GM13976 (cell line): ENCODE measurements around the gene ARL5B.
"Not testable (repeated sequence)": the region's sequence is repeated elsewhere in the genome, so short reads cannot be mapped to it uniquely, and the experiment has no call there.

Experiments
- DNase-seq: peaks from one replicate; pipeline ENCODE4 v3.0.0; 2012; ENCODE audit warnings: low spot score
- CTCF ChIP-seq: IDR thresholded peaks from 2 replicates; pipeline ENCODE4 v1.5.1; 2012; ENCODE audit warnings: borderline replicate concordance, mild to moderate bottlenecking; ENCODE audit not compliant: insufficient read depth; ENCODE audit errors: extremely low read depth, missing control alignments, control extremely low read depth
- in situ Hi-C: fragments of 300-500 bp; cut with MboI; formaldehyde crosslinking; loops from one replicate; pipeline ENCODE4 v1.12.0; 2022; ENCODE audit warnings: low sequenced_read_pairs, mixed read lengths, inconsistent platforms; ENCODE audit not compliant: unreplicated experiment

Gene ARL5B

GRCh38 chr10:18625886-18626285 lies 33.3 kb upstream of the ARL5B start:
- DNase-seq, result no peak
- in situ Hi-C loops, result no loop called here
- no peak for TF ChIP-seq CTCF

DNA sequence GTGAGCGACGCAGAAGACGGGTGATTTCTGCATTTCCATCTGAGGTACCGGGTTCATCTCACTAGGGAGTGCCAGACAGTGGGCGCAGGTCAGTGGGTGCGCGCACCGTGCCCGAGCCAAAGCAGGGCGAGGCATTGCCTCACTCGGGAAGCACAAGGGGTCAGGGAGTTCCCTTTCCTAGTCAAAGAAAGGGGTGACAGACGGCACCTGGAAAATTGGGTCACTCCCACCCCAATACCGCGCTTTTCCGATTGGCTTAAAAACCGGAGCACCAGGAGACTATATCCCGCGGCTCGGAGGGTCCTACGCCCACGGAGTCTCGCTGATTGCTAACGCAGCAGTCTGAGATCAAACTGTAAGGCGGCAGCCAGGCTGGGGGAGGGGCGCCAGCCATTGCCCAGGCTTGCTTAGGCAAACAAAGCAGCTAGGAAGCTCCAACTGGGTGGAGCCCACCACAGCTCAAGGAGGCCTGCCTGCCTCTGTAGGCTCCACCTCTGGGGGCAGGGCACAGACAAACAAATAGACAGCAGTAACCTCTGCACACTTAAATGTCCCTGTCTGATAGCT lies 31.7 kb upstream of the ARL5B start:
- in situ Hi-C loops, DNase-seq: not testable (repeated sequence)

DNA sequence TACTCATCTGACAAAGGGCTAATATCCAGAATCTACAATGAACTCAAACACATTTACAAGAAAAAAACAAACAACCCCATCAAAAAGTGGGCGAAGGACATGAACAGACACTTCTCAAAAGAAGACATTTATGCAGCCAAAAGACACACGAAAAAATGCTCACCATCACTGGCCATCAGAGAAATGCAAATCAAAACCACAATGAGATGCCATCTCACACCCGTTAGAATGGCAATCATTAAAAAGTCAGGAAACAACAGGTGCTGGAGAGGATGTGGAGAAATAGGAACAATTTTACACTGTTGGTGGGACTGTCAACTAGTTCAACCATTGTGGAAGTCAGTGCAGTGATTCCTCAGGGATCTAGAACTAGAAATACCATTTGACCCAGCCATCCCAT lies 26.7 kb upstream of the ARL5B start:
- in situ Hi-C loops, DNase-seq: not testable (repeated sequence)

DNA sequence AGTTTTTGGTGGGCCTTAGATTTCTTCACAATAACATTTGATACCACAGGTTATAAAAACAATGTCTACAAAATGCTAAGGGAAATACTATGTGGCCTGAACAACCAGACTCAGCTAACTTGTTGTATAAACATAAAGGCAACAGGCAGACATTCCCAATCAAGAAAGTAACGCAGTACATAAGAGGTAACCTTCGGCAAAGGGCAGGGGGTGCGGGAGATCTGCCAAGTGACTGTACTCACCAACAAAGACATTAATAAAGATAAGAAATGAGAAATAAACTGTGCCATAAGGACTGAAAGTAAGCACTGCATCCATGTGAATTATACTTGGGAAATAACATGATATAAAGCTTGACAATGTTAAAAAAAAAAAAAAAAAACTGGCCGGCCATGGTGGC lies 23.2 kb upstream of the ARL5B start:
- TF ChIP-seq CTCF, result no peak
- in situ Hi-C loops, result no loop called here
- no peak for DNase-seq

DNA sequence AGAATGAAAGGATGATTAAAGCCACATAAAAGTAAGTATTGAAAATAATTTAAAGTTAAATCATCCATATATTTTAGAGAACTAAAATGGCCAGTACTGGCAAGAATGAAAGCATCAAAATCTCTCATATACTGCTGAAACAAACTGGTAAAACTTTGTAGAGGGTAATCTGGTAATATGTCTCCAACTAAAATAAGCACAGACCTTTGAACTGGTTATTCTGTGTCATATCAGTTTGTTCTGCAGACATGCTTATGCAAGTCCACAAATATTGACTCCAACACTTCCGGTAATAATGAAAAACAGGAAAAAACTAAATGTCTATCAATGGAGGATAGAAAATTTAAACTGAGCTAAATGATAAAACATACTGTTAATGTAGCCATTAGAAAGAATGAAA lies 21.8 kb upstream of the ARL5B start:
- DNase-seq, in situ Hi-C loops: not testable (repeated sequence)

GRCh38 chr10:18639719-18640118 lies 19.5 kb upstream of the ARL5B start:
- in situ Hi-C loops, DNase-seq: not testable (repeated sequence)

DNA sequence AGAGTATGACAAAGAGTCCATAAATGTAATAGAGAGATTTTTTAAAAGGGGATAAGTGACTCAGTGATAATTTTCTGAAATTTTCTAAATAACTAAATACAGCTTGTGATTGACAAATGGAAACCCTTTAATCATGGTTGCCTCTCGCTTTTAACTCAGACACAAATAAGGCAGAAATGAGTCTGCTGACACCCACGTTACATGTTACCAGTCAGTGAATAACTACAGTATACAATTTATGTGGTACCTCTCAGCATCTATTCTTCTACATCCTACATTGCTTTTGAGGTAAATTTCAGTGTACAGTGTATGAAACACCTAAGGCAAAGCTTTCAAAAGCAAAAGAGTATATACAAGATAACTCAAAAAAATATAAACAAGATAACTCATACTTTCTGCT lies 12.1 kb upstream of the ARL5B start:
- in situ Hi-C loops, result no loop called here
- no peak for DNase-seq
- no peak for TF ChIP-seq CTCF

DNA sequence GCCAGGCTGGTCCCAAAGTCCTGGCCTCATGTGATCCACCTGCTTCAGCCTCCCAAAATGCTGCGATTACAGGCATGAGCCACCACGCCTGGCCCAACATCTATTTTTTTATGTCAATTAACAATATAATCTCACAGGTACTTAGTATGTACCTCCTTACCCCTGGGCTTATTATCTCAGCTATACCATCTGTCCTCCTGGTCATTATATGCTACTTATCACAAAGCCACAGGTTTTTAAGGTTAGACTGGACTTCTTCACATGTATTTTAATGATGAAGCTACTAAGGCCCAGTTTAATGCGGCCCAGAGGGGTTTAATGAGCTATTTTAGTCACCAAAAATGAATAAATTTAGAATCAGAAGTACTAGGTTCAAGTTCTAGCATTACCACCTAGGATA lies 11.3 kb upstream of the ARL5B start:
- TF ChIP-seq CTCF, result no peak
- in situ Hi-C loops, result no loop called here
- no peak for DNase-seq

GRCh38 chr10:18649364-18649959 lies 9.8 kb upstream of the ARL5B start:
- in situ Hi-C loops, result no loop called here
- TF ChIP-seq CTCF, result no peak
- no peak for DNase-seq
